GM12801 (cell line): ENCODE measurements around the gene AGXT2.

Experiments used
- CTCF ChIP-seq: IDR thresholded peaks from one replicate; pipeline ENCODE4 v1.5.1; 2011; ENCODE audit warnings: control low read depth; ENCODE audit not compliant: insufficient read length; ENCODE audit errors: extremely low read depth

Gene AGXT2

DNA sequence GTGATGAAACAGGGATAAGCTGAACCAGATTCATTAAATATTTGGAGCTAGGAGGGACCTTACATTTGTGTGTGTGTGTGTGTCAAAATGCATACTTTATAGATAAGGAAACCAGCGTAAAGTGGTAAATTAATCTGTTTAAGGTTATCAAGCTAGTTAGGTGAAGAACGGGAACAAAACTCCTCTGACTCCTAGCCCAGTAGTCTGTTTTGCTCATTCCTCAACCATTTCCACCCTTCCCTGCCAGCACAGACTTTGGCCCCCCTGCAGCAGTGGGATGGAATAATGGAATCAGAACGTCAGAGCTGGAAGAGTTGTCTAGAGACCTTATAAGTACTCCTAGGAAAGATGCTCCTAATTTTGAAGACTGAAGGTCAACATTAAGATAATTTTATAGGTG lies 6.5 kb downstream of the AGXT2 start:
- TF ChIP-seq CTCF = no peak

DNA sequence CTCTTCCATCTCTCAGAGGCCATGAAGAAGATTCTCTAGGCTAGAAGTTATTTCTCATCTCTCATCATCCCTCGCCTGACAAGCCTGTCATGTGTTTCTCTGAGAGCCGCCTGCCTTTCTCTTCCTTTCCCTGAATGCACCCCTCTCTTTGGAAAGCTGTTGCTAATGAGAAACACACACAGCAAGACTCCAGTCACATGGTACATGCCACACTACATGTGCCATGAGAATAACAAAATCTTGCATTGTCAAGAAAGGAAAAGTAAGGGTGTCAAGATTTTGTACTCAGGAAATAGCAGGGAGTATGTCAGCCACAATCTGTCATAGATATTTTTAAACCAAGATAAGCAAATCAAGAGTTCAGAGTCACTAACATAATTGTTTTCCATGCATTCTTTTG lies 8.9 kb downstream of the AGXT2 start:
- TF ChIP-seq CTCF = no peak

DNA sequence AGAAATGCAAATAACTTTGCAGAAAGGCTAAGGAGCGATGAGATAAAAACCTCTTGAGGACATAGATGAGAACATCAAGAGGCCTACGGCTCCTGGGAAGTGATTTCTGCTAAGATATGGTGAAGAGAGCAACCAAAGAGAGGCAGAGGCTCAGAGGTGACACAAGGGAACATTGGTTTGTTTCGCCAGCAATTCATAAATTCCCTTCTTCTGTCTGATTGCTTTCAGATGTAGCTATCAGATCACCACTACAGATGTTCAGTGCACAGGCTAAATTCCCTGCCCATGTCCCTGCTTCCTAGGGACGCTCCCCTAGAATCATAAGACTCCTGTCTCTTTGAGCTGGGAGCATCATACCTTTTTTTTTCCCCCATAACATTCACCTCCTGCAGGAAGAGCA lies 11.2 kb downstream of the AGXT2 start:
- TF ChIP-seq CTCF = no peak

- no peak for TF ChIP-seq CTCF
Measured at GRCh38 chr5:35035271-35035670, 12.5 kb downstream of the AGXT2 start.

DNA sequence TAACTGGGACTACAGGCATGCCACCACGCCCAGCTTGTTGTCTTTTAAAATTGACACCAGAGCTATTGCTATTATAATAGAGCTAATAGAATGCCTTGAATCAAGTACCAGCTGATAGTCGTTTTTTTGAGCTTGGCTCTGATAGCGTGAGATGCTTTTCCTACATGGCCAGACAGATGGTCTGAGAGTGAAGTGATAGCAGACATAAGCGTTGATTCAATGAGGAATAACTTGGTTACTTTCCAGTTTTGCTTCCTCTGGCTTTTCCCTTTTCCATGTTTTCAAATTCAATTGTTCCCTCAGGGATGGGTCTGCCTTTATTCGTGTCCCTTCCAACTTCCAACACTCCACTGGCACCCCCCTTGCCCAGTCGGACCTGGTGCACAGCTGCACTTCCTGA lies 15.4 kb downstream of the AGXT2 start:
- no peak for TF ChIP-seq CTCF

DNA sequence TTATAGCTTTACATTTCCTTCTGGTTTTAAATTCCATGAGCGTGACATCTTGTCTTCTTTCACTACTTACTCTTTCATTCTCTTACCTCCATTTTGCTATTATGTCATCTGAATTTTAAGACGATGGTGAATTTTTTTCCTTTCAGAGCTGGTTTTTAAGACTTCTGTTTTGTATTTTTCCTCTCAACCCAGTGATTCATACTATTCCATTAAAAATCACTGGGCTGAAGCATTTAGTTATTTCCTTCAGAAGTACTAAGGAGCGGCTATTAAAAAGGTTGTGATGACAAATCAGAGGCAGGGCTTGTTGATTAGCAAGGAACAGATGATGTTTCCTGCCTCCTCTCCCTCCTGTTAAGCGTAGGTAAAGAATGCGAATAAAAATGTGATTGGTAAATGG lies 16.5 kb downstream of the AGXT2 start:
- TF ChIP-seq CTCF = no peak

GRCh38 chr5:35030426-35031100 lies 17.2 kb downstream of the AGXT2 start:
- TF ChIP-seq CTCF = no peak
